Keratinocyte (primary cell): ENCODE data around the gene IRAK2.

Experiments
- CTCF ChIP-seq, 3 experiments: IDR thresholded peaks in 1 of 3; conservative IDR thresholded peaks in 1 of 3; optimal IDR thresholded peaks in 1 of 3; 2 replicates in 2 of 3; 3 replicates in 1 of 3; pipeline versions ENCODE3 to v1.5.1; 2011; ENCODE audit warnings: low read length in 3 of 3, mild to moderate bottlenecking in 3 of 3, moderate library complexity in 2 of 3, control low read depth in 1 of 3, inconsistent platforms in 1 of 3; ENCODE audit not compliant: insufficient read depth in 2 of 3; ENCODE audit errors: extremely low read depth in 1 of 3
- EZH2 ChIP-seq: IDR thresholded peaks from one replicate; pipeline ENCODE4 v1.6.1; 2012; ENCODE audit warnings: inconsistent platforms, mild to moderate bottlenecking, low read length, moderate library complexity

GRCh38 chr3:10219737-10220136 is 55.0 kb downstream of the IRAK2 start:
- TF ChIP-seq CTCF (optimal IDR thresholded peaks at IDR 0.05 in 1 of 3, IDR thresholded peaks at IDR 0.05 in 1 of 3, conservative IDR thresholded peaks at IDR 0.05 in 1 of 3; ENCODE audit: extremely low read depth in 1 of 3, insufficient read depth in 2 of 3, low read length in 3 of 3): no peak
- no peak for TF ChIP-seq EZH2
